GM23338 (cell line): Measurements from ENCODE around the gene TMTC4.

Source experiments
- CREB1 ChIP-seq: fragments of 250-450 bp; sonication (Bioruptor Pico); IDR thresholded peaks from 2 replicates; pipeline ENCODE4 v1.5.0; 2020; ENCODE audit warnings: low read depth, mild to moderate bottlenecking, moderate library complexity
- EZH2 ChIP-seq: fragments of 200-600 bp; sonication (generic); IDR thresholded peaks from one replicate; pipeline ENCODE4 v1.8.0; 2017; ENCODE audit warnings: antibody characterized with exemption, mild to moderate bottlenecking, low read depth; ENCODE audit not compliant: unreplicated experiment
- EZH2phosphoT487 ChIP-seq: fragments of 200-600 bp; sonication (generic); IDR thresholded peaks from one replicate; pipeline ENCODE4 v1.8.1; 2018; ENCODE audit warnings: antibody characterized with exemption; ENCODE audit not compliant: unreplicated experiment
- JUNB ChIP-seq: IDR thresholded peaks from one replicate; pipeline ENCODE4 v1.6.1; 2016; ENCODE audit warnings: antibody characterized with exemption; ENCODE audit not compliant: unreplicated experiment
- NANOG ChIP-seq: IDR thresholded peaks from 2 replicates; pipeline ENCODE4 v1.6.1; 2016; ENCODE audit warnings: antibody characterized with exemption, borderline replicate concordance
- POLR2AphosphoS5 ChIP-seq: IDR thresholded peaks from 2 replicates; pipeline ENCODE4 v1.6.1; 2016; ENCODE audit warnings: antibody characterized with exemption, low read depth
- STAT1 ChIP-seq: IDR thresholded peaks from one replicate; pipeline ENCODE4 v1.6.1; 2016; ENCODE audit warnings: antibody characterized with exemption; ENCODE audit not compliant: unreplicated experiment
- ZNF114 ChIP-seq: fragments of 250-450 bp; sonication (Bioruptor Pico); IDR thresholded peaks from 2 replicates; pipeline ENCODE4 v1.5.0; 2020; ENCODE audit warnings: mild to moderate bottlenecking, moderate library complexity
- ZNF331 ChIP-seq: fragments of 250-450 bp; sonication (Bioruptor Pico); IDR thresholded peaks from 2 replicates; pipeline ENCODE4 v1.5.0; 2020; ENCODE audit warnings: low read depth, mild to moderate bottlenecking, moderate library complexity
- TF ChIP-seq, protein P1 (sequence below), 2 experiments: fragments of 200-600 bp in 1 of 2; sonication (generic) in 1 of 2; conservative IDR thresholded peaks; 2 replicates each; pipeline versions ENCODE4 v1.5.1 to v1.6.1; 2016 to 2017; ENCODE audit warnings: antibody characterized with exemption in 2 of 2, low read depth in 2 of 2, mild to moderate bottlenecking in 2 of 2, moderate library complexity in 1 of 2
- TF ChIP-seq, protein P2 (sequence below): IDR thresholded peaks from one replicate; pipeline ENCODE4 v1.6.1; 2018; ENCODE audit warnings: antibody characterized with exemption; ENCODE audit not compliant: unreplicated experiment
- TF ChIP-seq, protein P3 (sequence below): IDR thresholded peaks from 2 replicates; pipeline ENCODE4 v1.6.1; 2016; ENCODE audit warnings: antibody characterized with exemption

DNA sequence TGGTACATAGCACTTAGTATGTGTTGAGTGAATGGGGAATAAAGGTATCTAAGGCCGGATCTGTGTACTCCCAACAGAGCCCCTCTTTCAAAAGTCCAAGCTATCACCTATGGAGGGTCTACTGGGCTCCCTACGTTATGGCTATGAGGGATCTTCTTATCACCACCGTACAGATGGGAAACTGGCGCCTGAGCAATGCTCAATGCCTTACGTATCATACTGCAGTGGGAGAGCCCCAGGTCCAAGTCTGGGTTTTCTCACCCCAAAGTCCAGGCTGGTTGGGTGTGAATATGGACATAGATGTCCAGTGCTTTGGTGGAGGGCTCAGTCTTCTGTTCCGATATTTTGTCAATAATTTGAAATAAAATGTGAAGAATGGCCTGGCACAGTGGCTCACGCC is 72.9 kb downstream of the TMTC4 start:
- TF ChIP-seq, protein P1, sequence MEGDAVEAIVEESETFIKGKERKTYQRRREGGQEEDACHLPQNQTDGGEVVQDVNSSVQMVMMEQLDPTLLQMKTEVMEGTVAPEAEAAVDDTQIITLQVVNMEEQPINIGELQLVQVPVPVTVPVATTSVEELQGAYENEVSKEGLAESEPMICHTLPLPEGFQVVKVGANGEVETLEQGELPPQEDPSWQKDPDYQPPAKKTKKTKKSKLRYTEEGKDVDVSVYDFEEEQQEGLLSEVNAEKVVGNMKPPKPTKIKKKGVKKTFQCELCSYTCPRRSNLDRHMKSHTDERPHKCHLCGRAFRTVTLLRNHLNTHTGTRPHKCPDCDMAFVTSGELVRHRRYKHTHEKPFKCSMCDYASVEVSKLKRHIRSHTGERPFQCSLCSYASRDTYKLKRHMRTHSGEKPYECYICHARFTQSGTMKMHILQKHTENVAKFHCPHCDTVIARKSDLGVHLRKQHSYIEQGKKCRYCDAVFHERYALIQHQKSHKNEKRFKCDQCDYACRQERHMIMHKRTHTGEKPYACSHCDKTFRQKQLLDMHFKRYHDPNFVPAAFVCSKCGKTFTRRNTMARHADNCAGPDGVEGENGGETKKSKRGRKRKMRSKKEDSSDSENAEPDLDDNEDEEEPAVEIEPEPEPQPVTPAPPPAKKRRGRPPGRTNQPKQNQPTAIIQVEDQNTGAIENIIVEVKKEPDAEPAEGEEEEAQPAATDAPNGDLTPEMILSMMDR (conservative IDR thresholded peaks at IDR 0.05; ENCODE audit: low read depth in 2 of 2): no peak
- TF ChIP-seq POLR2AphosphoS5 (no peak), EZH2phosphoT487 (no peak), EZH2 (no peak), CREB1 (CRISPR knock-in tag) (no peak), NANOG (no peak), STAT1 (no peak), JUNB (no peak), ZNF114 (CRISPR knock-in tag) (no peak), ZNF331 (CRISPR knock-in tag) (no peak)
- TF ChIP-seq, protein P2, sequence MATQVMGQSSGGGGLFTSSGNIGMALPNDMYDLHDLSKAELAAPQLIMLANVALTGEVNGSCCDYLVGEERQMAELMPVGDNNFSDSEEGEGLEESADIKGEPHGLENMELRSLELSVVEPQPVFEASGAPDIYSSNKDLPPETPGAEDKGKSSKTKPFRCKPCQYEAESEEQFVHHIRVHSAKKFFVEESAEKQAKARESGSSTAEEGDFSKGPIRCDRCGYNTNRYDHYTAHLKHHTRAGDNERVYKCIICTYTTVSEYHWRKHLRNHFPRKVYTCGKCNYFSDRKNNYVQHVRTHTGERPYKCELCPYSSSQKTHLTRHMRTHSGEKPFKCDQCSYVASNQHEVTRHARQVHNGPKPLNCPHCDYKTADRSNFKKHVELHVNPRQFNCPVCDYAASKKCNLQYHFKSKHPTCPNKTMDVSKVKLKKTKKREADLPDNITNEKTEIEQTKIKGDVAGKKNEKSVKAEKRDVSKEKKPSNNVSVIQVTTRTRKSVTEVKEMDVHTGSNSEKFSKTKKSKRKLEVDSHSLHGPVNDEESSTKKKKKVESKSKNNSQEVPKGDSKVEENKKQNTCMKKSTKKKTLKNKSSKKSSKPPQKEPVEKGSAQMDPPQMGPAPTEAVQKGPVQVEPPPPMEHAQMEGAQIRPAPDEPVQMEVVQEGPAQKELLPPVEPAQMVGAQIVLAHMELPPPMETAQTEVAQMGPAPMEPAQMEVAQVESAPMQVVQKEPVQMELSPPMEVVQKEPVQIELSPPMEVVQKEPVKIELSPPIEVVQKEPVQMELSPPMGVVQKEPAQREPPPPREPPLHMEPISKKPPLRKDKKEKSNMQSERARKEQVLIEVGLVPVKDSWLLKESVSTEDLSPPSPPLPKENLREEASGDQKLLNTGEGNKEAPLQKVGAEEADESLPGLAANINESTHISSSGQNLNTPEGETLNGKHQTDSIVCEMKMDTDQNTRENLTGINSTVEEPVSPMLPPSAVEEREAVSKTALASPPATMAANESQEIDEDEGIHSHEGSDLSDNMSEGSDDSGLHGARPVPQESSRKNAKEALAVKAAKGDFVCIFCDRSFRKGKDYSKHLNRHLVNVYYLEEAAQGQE: no peak
- TF ChIP-seq, protein P3, sequence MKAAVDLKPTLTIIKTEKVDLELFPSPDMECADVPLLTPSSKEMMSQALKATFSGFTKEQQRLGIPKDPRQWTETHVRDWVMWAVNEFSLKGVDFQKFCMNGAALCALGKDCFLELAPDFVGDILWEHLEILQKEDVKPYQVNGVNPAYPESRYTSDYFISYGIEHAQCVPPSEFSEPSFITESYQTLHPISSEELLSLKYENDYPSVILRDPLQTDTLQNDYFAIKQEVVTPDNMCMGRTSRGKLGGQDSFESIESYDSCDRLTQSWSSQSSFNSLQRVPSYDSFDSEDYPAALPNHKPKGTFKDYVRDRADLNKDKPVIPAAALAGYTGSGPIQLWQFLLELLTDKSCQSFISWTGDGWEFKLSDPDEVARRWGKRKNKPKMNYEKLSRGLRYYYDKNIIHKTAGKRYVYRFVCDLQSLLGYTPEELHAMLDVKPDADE: no peak
